ELF-1 (cell line): Measurements from ENCODE around the gene UBE2N.
A peak's percentile ranks its signal among the peaks of the same experiment; 100 is the strongest.

Source experiments
- DNase-seq: peaks from one replicate; pipeline ENCODE4 v3.0.0-alpha.2; 2016; ENCODE audit warnings: low read depth, low spot score

Gene UBE2N, protein sequence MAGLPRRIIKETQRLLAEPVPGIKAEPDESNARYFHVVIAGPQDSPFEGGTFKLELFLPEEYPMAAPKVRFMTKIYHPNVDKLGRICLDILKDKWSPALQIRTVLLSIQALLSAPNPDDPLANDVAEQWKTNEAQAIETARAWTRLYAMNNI

DNA sequence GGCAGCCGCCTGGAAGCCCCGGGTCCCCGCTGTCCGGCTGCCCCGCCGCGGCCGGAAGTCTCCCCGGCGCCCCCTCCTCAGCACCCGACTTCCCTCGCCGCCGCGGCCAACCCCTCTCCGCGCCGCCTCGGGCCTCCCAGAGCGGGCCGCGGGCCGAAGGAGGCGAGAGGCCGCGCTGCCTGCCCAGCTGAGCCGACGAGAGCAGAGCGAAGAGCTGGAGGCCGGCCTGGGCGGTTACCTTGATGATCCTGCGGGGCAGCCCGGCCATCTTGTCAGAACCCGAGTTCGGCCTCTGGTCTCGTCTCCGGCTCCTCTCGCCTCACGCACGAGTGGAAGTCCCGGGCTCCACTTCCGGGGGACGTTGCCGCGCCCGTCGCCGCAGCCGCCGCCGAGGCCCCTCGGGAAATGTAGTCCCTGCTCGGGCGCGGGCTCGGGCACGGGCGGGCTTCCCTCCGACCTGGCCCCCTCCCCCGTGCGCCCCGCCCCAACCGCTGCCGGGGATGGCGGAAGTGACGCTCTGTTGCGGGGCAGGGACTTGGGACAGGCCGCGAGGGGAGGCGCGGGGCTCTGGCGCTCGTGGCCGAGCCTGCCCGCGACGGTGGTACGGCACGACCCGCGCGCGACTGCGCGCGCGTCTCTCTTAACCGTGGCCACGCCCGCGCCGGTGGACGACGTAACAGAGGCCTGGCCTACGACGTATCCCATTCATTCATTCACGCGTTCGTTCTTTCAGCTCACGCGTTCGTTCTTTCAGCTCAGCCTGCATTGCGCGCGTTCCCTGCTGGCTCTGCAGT lies at the start of gene UBE2N:
TSS of gene UBE2N (minus strand) at position 331 of the 794 bp plus-strand sequence. CDS start at position 268, 63 bp downstream.
- DNase-seq: peak; percentile 96

DNA sequence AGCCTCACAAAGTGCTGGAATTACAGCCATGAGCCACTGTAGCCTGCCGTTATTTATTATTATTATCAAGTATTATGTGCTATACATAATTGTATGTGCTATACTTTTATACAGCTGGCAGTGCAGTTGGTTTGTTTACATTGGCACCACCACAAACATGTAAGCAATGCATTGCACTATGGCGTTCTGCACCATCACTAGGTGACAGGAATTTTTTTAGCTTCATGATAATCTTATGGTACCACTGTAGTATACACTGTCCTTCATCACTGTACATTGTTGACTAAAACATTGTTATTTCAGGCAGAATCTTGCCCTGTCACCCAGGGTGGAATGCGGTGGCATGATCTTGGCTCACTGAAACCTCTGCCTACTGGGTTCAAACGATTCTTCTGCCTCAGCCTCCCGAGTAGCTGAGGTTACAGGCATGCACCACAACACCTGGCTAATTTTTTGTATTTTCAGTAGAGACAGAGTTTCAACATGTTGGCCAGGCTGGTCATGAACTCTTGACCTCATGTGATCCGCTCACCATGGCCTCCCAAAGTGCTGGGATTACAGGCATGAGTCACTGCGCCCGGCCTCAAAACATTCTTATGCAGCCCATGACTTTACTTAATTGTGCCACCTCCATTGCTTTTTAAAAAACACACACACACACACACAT lies 42.7 kb upstream of the UBE2N start:
- no peak for DNase-seq

DNA sequence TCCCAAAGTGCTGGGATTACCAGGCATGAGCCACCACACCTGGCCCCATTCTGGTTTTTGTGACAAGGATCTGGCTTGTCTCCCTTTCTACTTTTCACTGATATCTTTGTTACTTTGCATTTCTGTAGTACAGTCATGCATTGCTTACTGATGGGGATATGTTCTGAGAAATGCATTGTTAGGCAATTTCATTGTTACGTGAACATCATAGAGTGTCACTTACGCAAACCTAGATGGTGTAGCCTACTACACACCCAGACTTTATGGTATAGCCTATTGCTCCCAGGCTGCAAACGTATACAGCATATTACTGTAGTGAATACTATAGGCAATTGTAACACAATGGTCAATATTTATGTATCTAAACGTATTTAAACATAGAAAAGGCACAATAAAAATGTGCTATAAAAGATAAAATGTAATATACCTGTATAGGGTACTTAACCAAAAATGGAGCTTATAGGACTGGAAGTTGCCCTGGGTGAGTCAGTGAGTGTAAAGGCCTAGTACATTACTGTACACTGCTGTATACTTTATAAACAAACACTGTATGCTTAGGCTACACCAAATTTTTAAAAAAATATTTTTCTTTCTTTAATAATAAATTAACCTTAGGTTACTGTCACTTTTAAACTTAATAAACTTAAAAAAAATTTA lies 41.5 kb upstream of the UBE2N start:
- DNase-seq: no peak

GRCh38 chr12:93482721-93483120 lies 41.0 kb upstream of the UBE2N start:
- DNase-seq: no peak

DNA sequence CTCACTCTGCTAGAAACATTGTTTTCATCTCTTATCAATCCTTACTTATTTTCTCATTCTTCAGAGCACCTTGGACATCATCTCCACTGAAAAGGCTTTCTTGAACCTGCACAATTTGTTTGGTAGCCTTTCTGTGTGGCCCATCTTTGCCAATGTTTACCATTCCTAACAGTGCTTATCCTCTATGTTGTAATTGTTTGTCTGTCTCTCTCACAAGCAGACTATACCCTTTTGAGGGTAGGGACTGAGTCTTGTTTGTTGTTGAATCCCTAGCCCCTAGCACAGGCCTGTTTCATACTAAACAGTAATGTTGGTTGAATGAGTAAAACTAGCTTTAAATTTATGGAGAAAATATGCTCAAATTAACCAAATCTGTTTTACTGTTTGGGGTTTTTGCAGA lies 34.8 kb upstream of the UBE2N start:
- DNase-seq: no peak

- no peak for DNase-seq
These were observed 27.6 kb upstream of the UBE2N start for GRCh38 chr12:93469386-93469785.

- DNase-seq: no peak
These were observed 26.2 kb upstream of the UBE2N start for GRCh38 chr12:93468008-93468371.

- peak; percentile 97 for DNase-seq
These were observed 25.7 kb upstream of the UBE2N start, which contains the start of gene MRPL42 for GRCh38 chr12:93467351-93468007. Gene MRPL42, plus strand, starts transcription at chr12:93467514. Its CDS starts 1,772 bp downstream, at chr12:93469286.

GRCh38 chr12:93466625-93467350 lies 25.0 kb upstream of the UBE2N start:
- no peak for DNase-seq

- DNase-seq: no peak
These were observed 24.1 kb upstream of the UBE2N start for GRCh38 chr12:93465841-93466240.

GRCh38 chr12:93461503-93461902 lies 19.8 kb upstream of the UBE2N start:
- DNase-seq: no peak

GRCh38 chr12:93460902-93461301 lies 19.2 kb upstream of the UBE2N start:
- DNase-seq: no peak

DNA sequence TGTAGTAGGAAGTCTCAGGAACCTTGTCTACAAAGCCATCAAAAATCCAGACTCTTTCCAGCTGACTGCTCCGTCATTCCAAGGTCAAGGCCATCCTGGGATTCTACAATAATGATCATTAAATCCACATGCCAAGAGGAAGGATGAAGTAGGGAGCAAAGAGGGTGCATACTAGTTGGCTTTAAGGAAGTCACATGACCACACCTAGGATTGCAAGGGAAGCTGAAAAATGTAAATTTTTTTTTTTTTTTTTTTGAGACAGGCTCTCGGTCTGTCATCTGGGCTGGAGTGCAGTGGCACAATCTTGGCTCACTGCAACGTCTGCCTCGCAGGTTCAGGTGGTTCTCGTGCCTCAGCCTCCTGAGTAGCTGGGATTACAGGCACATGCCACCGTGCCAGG lies 18.3 kb upstream of the UBE2N start:
- DNase-seq: no peak

DNA sequence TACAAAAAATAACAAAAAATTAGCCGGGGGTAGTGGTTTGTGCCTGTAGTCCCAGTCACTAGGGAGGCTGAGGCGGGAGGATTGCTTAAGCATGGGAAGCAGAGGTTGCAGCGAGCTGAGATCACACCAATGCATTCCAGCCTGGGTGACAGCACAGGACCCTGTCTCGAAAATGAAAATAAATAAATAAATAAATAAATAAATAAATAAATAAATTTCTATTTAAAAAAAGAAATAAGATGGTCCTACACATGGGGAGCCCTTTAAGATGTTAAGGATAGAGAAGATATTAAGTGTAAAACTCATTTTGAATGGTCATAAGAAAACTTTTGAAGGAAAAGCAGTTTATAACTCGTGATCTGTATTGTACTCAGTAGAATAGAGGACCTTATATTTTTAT lies 17.4 kb upstream of the UBE2N start:
- DNase-seq: no peak

- DNase-seq: no peak
These were observed 14.3 kb upstream of the UBE2N start for GRCh38 chr12:93456077-93456476.

GRCh38 chr12:93453633-93454032 lies 11.9 kb upstream of the UBE2N start:
- peak; percentile 18 for DNase-seq

GRCh38 chr12:93451423-93452158 lies 9.8 kb upstream of the UBE2N start:
- no peak for DNase-seq

- no peak for DNase-seq
These were observed 7.5 kb upstream of the UBE2N start for GRCh38 chr12:93449277-93449676.

DNA sequence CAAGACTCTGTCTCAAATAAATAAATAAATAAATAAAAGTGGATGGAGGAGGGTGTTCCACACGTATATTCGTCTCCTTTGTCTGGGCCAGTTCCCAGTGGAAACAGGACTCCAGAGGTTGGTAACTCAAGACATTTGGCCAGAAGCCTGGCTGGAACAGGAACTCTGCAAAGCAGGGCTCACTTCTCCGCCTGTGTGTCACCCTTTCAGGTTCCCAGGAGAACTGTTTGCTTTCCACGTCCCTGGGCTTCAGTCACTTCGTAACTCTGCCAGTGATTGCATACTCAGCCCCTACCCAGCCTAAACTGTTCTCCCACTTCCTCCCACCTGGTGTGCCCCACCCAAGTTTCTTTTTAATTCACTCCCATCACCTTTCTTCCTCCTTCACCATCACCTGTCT lies 7.0 kb upstream of the UBE2N start:
- DNase-seq: no peak

DNA sequence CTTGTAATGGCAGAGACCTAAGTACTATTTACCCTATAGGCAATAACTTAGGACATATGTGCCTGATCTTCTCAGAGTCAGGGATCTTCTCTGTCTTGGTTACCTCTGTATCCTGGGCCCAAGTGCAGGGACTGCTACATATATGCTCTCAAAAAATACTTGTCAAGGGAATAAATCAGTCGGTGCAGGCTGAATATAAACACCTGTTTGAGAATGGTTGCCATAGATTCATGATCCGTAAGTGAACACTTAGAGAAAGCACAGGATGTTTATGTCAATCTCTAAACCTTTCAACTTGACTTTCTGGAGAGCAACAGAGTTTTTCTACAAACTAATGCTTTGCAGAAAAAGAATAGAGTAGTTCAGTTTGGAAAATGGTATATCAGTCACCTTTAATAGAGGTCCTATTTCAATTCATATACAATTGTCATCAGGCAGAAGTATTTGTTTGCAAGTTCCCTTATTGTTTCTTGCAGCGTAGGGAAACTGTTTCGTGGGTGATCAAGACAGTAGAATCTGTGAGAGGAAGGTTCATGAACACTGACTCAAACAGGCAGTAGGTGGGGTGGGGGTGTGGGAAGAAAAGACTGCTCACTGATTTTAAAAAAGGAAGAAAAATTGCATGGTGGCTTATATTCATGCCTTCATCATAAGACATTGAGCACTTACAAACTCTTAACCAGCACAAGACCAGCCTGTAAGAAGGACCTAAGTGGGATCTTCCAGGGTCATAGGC lies 6.0 kb upstream of the UBE2N start:
- no peak for DNase-seq
